Thyroid gland (tissue), 4 donors: ENCODE data around the gene MAMLD1. TPM values are rescaled to one million over a fixed set of nuclear protein-coding genes. Genes with fewer than 3 reads are reported as not detected.

Experiments
- DNase-seq, 2 donors: peaks; one replicate each; pipeline ENCODE4 v3.0.0-alpha.2; 2019
- H3K27ac ChIP-seq, 3 donors: fragments of 200-600 bp; sonication (generic); 1 replicate in 2 of 3; 2 replicates in 1 of 3; pipeline ENCODE4 v1.5.1; 2016 to 2019; ENCODE audit warnings: mild to moderate bottlenecking in 1 of 3, moderate library complexity in 1 of 3
- H3K27me3 ChIP-seq: fragments of 200-600 bp; sonication (generic); one replicate; pipeline ENCODE4 v1.5.1; 2019
- H3K36me3 ChIP-seq, 2 donors: fragments of 200-600 bp; sonication (generic); one replicate each; pipeline ENCODE4 v1.5.1; 2016 to 2019
- H3K4me1 ChIP-seq, 2 donors: fragments of 200-600 bp; sonication (generic); one replicate each; pipeline ENCODE4 v1.5.1; 2017 to 2019
- H3K4me3 ChIP-seq, 3 donors: fragments of 200-600 bp; sonication (generic); replicated peaks in 1 of 3; 1 replicate in 2 of 3; 2 replicates in 1 of 3; pipeline ENCODE4 v1.5.1; 2016; ENCODE audit warnings: mild to moderate bottlenecking in 1 of 3
- H3K9me3 ChIP-seq: fragments of 200-600 bp; sonication (generic); one replicate; pipeline ENCODE4 v1.5.1; 2017
- CTCF ChIP-seq, 6 experiments: fragments of 200-600 bp in 3 of 6; fragments of 450-650 bp in 3 of 6; sonication (generic) in 3 of 6; IDR thresholded peaks; one replicate each; pipeline ENCODE4 v1.5.1; 2016 to 2019; ENCODE audit warnings: antibody characterized with exemption in 6 of 6, mild to moderate bottlenecking in 2 of 6, inconsistent platforms in 1 of 6, moderate library complexity in 1 of 6
- POLR2A ChIP-seq, 2 donors: fragments of 450-650 bp; IDR thresholded peaks; one replicate each; pipeline ENCODE4 v1.6.1; 2017; ENCODE audit warnings: antibody characterized with exemption in 2 of 2, mild to moderate bottlenecking in 2 of 2, moderate library complexity in 1 of 2
- WGBS, 2 donors: methylation state at CpG; one replicate each; pipeline ENCODE4 v1.1.5; 2017; 5-methylcytosine and 5-hydroxymethylcytosine counted together
- intact Hi-C: fragments of 100-400 bp; cut with DNase I; formaldehyde crosslinking; loops from one replicate; pipeline ENCODE4 v1.15.1; 2023
- total RNA-seq, 4 donors: library from RNA; depleted of rRNA; stranded (reverse); fragments of >200 nt; gene quantifications; one replicate each; pipeline ENCODE4 v1.2.3, GENCODE V29; 2016

Gene MAMLD1
- total RNA-seq, 4 donors from 2014 or later, result 1.3 to 2.2 (median 1.8) TPM

GRCh38 chrX:150477371-150477770 lies 114.3 kb downstream of the MAMLD1 start:
- Histone ChIP-seq H3K4me1 (no peaks in the 10 kb centered on the region), H3K9me3 (no peaks in the 10 kb centered on the region), H3K4me3 (no peak overlapping the region), H3K36me3 (no peaks in the 10 kb centered on the region), H3K27ac (no peak overlapping the region), H3K27me3 (no peaks in the 10 kb centered on the region)
- no peak for DNase-seq
- intact Hi-C loops, result no loop called here
- 41 to 80% methylated on average over 4 to 5 of the region's 10 CpGs for WGBS, 2 donors
- no peak for TF ChIP-seq POLR2A (IDR thresholded peaks at IDR 0.05)
- TF ChIP-seq CTCF (IDR thresholded peaks at IDR 0.05), result no peak

- Histone ChIP-seq H3K4me1 (no peaks in the 10 kb centered on the region), H3K27ac (no peak overlapping the region), H3K4me3 (no peak overlapping the region), H3K27me3 (no peaks in the 10 kb centered on the region), H3K36me3 (no peaks in the 10 kb centered on the region), H3K9me3 (no peaks in the 10 kb centered on the region)
- DNase-seq, result no peak
- intact Hi-C loops, result no loop called here
- WGBS, 2 donors, result 68 to 80% methylated on average over 13 of the region's 13 CpGs
- no peak for TF ChIP-seq CTCF (IDR thresholded peaks at IDR 0.05)
Measured at GRCh38 chrX:150478496-150479492, 115.7 kb downstream of the MAMLD1 start.

- intact Hi-C loops, result no loop called here
- Histone ChIP-seq H3K4me3 (no peak overlapping the region), H3K4me1 (no peaks in the 10 kb centered on the region), H3K27ac (no peak overlapping the region), H3K36me3 (no peaks in the 10 kb centered on the region), H3K27me3 (no peaks in the 10 kb centered on the region), H3K9me3 (no peaks in the 10 kb centered on the region)
- DNase-seq, result no peak
- no peak for TF ChIP-seq CTCF (IDR thresholded peaks at IDR 0.05)
- no peak for TF ChIP-seq POLR2A (IDR thresholded peaks at IDR 0.05)
- WGBS, 2 donors, result 67 to 78% methylated on average over 5 to 6 of the region's 6 CpGs
Measured at GRCh38 chrX:150482537-150483206, 119.6 kb downstream of the MAMLD1 start.

- Histone ChIP-seq H3K36me3 (no peaks in the 10 kb centered on the region), H3K27me3 (no peaks in the 10 kb centered on the region), H3K9me3 (no peaks in the 10 kb centered on the region), H3K4me3 (no peak overlapping the region), H3K27ac (no peak overlapping the region), H3K4me1 (no peaks in the 10 kb centered on the region)
- no peak for DNase-seq
- intact Hi-C loops, result no loop called here
- WGBS, 2 donors, result 82 to 93% methylated on average over 8 of the region's 8 CpGs
- TF ChIP-seq POLR2A (IDR thresholded peaks at IDR 0.05), result no peak
Measured at GRCh38 chrX:150483356-150483985, 120.4 kb downstream of the MAMLD1 start.

- peak; percentile 43 to 47 for DNase-seq
- H3K36me3 ChIP-seq, result no peaks in the 10 kb centered on the region
- TF ChIP-seq CTCF (IDR thresholded peaks at IDR 0.05), result peak in 4 of 6 experiments; percentile 19 to 49 (median 28)
- no peak for TF ChIP-seq POLR2A (IDR thresholded peaks at IDR 0.05)
- no peaks in the 10 kb centered on the region for H3K9me3 ChIP-seq
- H3K27ac ChIP-seq, result no peak overlapping the region
- peaks cover 0 to 4% of the 10 kb centered on the region in 2 donors for H3K4me1 ChIP-seq
- intact Hi-C loops, result no loop called here
- no peak overlapping the region for H3K4me3 ChIP-seq
- H3K27me3 ChIP-seq, result no peaks in the 10 kb centered on the region
- WGBS, 2 donors, result 57 to 100% methylated on average over 1 to 3 of the region's 3 CpGs
Measured at GRCh38 chrX:150486011-150486410, 122.9 kb downstream of the MAMLD1 start.
